GM23248 (cell line): Measurements from ENCODE around the gene STK24.

Experiments
- EZH2 ChIP-seq: fragments of 200-600 bp; sonication (generic); IDR thresholded peaks from 2 replicates; pipeline ENCODE4 v1.6.1; 2018; ENCODE audit warnings: antibody characterized with exemption, mild to moderate bottlenecking; ENCODE audit not compliant: insufficient read depth, poor library complexity, severe bottlenecking
- EZH2phosphoT487 ChIP-seq: fragments of 200-600 bp; sonication (generic); IDR thresholded peaks from 2 replicates; pipeline ENCODE4 v1.6.1; 2018; ENCODE audit warnings: antibody characterized with exemption, moderate library complexity, mild to moderate bottlenecking, low read depth; ENCODE audit not compliant: insufficient read depth

DNA sequence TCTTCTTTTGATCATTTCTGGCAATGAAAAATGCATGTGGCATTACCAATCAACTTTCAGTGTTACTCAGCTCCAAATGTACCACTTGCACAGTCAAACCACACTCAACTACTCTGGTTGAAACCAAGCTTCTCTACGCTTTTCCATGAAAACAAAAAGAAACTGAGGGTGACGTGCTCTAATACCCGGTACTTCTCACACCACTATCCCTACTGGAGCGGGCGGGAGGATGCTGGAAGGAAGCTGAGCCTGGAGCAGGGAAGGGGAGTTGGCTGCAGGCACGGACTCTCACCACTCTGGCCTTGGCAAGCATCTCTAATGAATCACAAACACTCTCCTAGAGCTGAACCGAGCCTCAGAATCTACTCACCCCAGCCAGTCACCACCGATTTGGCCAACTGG is 48.2 kb downstream of the STK24 start:
- no peak for TF ChIP-seq EZH2phosphoT487
- no peak for TF ChIP-seq EZH2
